ENCODE measurements around the gene PXDC1.
A peak's percentile ranks its signal among the peaks of the same experiment; 100 is the strongest.

PXDC1 gene

DNA sequence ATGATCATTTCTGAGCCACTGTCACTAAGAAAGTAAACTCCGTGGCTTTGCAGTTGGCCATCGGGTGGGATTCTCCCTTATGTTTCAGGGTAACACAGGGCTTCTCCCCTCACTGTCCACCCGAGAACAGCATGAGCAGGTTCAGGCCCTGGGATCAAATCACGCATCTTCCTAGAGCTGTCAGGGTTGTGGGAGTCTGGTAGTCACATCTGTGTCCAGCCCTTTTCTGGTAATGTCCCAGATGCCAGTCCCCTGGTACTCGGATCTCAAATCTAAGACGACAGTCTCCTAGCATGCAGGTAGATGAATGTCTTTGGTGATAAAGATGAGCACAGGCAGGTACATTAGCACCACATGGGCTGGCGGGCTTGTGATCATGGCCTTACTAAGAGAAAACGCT, 4.8 kb downstream of the PXDC1 start:
- DNase-seq = no peak

DNA sequence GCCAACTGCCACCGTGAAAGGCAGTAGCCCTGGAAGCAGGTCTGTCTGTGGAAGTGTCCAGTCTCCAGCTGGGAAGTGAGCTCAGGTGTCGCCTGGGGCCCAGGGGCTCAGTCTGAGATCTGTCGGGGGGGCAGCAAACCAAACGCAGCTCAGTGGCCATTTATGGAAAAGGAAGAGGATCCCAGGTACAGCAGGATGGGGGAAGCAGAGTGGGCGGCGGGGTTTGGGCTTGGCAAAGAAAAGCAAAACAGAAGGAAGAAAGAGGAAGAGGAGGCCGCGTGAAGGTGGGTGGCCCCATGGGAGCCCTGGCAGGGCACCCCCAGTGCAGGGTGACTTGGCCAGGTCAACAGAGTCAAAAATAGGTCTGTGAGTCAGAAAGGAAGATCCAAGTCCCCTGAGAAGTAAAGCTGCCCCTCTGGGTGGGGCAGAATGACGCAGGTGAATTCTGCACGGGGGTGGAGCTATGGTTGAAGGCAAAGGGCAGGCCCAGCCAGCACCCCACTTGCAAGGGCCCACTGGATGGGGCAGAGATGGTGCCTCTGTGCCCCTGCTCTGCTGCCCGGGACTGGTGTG, 5.3 kb downstream of the PXDC1 start:
- no peak for DNase-seq

DNA sequence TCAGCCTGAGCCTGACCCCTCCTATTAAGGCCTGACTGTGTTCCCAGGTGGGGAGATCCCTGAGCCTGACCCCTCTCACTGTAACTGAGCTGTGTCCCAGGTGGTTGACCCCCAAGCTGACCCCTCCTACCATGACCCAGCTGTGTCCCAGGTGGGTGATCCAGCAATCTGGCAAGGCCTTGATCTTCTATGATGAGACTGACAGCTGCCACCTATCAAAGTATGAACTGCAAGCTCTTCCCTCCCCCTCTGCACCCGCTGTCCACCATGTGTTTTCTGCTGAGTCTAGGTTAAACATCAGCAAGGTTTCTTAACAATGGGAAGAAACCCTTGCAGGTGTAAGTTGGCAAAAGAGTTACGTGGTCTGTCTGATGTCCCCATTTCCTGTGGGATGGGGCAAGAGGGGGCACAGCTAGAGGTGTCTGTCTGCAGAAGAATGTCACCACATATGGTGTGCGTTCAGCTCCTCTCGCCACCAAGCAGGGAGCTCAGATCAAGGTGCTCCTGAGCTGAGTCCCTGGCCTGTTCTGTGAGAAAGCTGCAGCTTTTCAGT, 5.9 kb downstream of the PXDC1 start:
- DNase-seq = no peak

DNA sequence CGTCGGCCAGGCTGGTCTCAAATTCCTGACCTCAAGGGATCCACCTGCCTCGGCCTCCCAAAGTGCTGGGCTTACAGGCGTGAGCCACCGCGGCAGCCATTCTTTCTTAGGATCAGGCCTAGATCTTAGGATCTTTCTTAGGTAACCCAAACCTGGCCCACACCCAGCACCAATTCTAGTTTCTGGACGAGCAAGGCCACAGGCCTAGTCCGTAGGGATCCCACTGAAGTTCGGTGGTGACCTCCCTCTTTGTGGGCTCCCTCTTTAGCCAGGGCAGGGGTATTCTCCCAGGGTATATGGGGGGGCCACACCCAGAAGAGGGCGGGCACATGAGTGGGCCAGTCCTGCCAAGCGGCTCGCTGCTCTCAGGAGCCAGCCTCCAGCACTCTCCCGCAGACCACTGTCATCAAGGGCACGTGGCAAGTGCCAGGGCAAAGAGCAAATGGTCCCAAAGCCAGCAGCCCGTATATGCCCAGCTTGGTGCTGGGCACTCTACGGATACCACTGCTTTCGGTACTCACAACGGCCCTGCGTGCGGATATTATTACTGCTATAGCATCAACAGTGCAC, 6.5 kb downstream of the PXDC1 start:
- no peak for DNase-seq

DNA sequence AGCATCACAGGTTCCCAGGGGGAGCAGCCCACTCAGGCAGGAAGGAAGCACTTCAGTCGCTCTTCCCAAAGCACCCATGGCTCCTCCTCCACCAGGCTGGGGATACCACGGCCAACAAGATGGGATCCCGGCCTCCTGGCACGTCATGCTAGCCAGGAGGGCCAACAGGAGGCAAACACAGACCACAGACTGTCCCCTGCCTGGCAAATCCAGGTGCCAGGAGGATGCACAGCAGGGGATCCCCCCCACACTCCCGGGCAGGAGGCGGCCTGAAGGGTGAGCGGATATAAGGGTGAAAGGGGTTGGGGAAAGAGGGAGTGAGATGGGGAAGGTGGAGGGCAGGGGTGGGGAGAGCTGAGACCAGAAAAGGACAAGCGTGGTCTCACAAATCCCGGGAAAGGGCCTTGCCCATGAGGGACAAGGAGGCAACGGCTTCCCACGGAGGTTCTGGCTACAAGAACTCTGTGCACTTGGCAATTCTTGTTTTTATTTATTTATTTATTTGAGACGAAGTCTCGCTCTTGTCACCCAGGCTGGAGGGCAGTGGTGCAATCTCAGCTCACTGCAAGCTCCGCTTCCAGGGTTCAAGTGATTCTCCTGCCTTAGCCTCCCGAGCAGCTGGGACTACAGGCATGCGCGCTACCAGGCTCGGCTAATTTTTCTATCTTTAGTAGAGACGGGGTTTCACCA, 7.2 kb downstream of the PXDC1 start:
- DNase-seq = no peak

DNA sequence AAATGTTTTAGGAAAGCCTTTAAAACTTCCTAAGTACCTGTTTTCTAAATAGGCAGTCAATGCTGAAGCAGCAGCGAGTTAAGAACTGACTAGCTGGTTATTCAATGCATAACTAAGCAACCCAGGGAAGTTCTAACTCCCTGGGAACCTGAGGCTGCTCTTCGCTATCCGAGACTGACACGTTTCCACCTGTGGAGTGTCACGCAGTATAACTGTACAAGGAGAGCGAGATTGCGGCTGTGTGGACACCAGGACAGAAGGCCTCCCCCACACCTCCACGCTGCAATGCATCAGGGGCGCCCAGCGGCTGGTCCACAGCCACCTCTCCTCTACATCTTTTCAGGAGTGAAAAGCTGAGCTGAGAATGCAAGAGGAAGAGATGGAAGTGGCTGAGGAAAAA, 8.0 kb downstream of the PXDC1 start:
- no peak for DNase-seq

DNA sequence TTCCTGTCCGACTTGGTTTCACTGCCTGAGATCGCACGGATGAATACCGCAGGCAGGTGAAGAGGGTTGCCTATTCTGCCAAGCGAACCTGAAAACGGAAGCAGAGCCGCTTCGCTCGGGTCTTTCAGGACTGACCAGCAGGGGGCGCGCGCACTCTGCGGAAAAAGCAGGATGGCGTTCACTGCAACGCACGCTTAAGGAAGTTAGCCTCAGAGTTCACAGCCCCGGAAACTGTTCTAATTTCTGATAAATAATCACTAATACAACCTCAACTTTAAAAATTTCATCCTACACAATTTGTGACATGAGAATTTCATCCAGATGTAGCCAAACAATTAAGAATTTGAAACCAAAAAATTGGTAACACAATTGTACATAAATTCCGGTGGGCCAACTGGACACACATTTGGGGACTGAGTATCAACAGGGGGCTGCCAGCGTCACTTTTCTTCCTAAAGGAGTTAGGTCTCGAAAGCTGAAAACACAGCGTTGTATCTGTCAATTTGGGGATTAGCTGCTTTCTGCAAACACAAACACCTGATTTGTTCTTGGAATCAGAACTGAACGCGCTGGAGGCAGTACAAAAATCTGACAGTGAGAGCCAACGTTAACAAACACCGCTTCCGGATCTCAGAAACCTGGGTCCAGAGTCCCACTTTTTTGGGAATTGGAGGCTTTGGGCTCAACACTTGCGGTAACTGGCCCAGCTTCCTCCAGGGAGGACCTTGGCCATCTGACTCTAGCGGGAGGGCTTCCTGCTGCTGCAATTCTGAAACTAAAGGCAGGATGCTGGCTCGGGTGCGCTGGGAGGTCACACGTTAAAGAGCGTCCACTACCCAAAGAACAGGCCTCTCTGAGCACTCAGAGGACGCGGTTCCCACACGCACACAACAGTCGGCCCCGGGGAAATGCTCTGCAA, 8.8 kb downstream of the PXDC1 start:
- DNase-seq = peak; percentile 90

DNA sequence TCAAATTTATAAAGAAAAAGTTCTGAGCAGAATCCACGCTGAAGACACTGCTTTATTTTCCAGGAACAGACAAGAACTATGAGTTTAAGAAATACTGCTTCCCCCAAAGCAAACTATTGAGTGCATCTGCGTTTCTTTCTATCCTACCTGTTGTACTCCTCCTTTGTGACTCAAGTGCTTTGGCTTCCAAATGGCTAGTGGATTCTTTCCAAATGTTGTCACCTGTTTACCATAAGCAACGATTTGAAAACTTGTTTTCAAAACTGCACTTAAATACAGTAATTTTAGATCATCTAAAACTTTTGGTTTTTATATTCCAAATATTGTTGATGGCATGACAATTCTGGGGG, 9.5 kb downstream of the PXDC1 start:
- DNase-seq = no peak

DNA sequence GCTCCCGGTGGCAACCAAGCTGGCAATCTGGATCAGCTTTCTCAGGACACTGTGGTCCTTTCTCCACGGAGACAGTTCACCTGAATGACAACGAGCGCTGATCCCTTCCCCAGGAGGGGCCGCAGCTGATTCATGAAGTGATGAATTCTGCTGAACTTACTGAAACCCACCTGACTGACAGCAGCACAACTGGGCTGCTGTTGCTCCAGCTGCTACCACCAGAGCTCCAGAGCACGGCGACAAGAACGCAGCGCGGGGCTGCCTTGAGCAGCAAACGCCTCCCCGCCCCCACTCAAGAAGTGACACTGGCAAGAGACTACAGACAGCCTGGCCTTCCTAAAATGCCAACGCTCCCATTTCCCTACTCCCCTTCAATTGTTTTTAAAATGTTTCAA, 10.0 kb downstream of the PXDC1 start:
- DNase-seq = no peak

DNA sequence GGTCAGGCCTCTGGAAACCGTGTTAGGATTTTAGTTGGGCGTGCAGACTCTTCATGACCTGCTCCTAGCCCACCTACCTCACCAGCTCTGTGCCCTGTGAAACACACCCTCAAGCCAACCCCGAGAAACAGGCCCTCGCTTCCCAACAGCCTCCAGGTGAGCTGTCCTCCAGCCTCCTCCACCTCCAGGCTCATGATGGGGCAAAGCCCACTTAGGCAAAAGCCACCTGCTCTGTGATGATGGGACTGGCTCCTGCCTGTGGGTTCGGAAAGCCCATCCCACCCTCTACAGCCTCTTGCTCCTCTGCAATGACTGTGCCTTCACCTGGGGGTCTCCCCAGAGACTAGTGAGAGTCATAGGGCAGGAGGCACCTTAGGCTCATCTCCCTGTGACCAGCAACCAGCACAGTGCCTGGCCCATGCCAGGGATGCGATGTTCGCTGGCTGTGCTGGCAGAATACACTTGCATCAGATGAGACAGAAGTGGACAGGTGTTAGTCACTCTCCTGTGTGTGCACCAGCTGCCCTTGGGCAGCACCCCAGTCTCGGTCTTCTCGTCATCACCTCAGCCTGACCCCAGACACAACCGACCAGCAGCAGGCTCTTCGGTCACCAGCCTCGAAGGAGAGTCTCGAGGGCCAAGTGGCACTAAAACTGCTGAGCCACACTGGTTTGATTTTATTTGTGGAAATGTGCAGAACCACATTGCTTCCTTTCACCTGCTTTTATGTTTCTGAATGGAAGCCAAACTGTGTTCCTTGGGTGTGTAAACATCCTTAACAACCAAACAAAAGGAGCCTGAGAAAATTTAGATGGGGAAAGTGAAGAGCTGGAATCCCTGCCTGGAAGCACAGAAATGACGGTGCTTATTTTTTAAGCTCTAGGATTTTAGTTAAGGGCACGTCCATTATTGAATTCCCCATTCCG, 10.7 kb downstream of the PXDC1 start:
- DNase-seq = peak; percentile 47

DNA sequence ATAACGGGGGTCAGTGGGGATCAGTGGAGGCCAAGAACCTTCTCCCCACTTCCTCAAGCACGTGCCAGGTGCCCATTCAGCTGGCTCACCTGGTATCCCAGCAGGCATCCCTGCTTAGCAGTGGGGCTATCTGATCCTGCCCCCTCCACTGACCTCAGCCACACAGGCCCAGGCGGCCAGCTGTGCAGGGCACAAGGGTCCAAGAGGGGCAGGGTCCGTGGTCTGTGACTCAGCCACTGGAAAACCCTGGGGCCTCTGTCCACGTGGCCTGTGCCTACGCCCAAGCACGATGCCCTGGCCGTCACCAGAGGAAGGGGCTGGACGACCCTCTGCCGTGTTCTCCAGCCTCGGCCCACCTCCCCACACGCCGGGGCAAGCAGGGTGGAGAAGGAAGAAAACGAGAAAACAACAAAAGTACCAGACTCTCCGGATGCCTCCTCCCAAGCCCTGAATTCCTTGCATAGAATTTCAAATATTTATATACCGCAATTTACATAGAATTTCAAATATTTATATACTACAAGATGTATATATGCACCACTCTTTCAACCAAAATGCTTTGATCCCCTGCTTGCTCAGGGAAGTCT, 12.1 kb downstream of the PXDC1 start:
- DNase-seq = no peak

DNA sequence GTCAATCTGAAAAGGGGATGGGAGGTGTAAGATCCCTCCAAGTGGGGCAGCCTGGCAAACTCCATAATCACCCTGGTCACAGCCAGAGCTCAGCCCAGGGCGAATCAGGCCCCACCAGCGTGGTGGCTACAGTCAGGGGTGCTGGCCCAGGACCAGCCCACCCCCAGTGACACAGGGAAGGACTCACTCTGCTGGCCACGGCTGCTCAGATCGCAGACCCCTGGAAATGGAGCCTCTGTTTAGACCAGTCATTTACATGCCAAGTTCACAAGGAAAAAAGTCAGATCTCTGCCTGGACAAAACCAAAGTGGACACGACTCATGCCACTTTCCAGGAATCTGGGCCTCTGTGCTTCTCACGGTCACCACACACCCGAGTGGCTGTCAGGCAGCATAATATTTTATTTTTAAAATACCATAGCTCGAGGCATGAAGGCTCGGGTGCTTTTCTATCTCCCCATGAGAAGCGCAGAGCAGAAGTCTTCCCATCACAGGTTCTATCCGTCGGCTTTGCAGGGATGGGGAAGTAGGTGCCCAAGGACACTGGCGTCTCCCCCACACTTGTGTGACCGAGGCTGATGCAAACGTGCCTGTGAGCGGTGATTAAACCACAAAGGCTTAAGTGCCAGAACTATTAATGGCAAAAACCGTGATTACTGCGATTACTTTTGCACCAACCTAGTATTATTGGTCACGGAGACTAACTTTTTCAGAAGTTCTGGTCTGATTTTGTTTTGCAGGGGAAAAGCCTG, 13.0 kb downstream of the PXDC1 start:
- no peak for DNase-seq

DNA sequence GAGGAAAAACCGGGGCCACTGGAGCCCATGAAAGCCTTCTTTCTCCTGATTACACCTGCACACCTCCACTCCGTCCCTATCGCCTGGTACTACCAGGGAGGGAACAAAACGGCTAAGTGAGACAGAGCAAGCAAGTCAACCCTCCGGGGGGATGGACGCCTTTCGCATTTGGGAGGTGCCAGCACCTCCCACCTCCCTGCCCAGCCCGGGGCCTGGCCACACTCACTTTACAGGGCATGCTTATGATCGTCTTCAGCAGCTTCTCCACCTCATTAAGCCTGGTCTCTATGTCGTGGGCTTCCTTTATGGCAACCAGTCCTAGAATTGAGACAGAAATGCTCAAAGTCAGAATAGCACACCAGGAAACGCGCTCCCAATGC, 13.7 kb downstream of the PXDC1 start:
- no peak for DNase-seq

DNA sequence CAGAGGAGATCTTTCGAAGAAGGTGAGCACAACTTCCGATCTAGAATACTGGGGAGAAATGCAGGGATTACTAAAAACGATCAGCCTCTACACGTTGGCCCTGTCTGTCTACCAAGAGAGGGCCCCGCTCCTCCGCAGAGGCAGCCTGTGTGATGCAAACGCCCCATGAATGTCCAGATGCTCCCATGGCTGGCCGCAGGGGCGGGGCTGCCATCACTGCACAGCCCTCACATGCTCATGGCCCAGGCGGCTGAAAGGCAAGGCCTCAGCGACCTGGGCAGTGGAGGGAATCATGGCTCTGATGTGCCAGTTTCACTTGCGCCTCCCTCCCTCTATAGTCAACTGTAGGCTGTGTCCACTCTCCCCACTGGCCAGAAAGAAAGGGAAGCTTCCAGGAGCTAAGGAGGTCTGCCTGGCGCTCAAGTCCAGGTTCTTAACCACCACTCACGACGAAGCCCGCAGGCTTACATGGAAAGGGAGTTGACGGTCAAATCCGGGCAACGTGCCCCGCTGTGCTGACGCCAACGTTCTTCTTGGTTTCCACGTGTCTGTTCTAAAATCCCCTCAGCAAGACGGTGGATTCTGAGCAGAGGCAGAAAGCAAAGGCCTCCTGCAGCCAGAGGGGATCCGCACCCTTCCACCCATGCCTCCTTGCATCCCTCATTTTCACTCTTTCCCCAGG, 14.2 kb downstream of the PXDC1 start:
- no peak for DNase-seq

DNA sequence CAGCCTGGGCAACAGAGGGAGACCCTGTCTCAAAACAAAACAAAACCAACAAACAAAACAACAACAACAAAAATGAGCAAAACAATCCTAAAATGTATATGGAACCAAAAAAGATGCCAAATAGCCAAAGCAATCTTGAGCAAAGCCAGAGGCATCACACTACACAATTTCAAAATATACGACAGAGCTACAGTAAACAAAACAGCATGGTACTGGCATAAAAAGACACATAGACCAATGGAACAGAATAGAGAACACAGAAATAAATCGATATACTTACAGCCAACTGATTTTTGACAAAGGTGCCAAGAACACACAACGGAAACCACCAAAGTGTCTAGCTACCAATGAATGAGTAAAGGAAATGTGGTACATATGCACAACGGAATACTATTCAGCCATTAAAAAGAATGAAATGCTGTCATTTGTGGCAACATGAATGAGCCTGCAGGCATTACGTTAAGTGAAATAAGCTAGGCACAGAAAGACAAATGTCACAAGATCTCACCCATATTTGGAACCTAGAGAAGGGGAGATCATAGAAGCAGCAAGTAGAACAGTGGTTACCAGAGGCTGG, 16.4 kb downstream of the PXDC1 start:
- DNase-seq = no peak

DNA sequence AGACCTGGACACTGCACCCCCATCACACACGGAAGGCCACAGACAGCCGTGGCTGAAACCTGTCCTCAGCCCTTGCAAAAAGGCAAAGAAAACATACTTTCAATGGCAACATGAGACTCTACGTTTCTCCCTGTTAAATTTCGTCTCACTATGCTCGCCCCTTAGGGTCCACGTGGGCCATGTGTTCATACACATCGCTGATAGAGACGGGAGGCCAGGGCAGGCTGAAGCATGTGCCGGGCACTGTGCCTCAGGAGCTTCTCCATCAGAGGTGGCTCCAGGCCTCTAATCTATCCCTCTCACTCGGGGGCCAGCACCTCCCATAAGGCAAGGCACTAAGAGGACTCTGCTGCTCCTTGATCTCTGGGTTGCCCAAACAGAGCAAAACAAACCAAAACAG, 17.5 kb downstream of the PXDC1 start:
- no peak for DNase-seq

DNA sequence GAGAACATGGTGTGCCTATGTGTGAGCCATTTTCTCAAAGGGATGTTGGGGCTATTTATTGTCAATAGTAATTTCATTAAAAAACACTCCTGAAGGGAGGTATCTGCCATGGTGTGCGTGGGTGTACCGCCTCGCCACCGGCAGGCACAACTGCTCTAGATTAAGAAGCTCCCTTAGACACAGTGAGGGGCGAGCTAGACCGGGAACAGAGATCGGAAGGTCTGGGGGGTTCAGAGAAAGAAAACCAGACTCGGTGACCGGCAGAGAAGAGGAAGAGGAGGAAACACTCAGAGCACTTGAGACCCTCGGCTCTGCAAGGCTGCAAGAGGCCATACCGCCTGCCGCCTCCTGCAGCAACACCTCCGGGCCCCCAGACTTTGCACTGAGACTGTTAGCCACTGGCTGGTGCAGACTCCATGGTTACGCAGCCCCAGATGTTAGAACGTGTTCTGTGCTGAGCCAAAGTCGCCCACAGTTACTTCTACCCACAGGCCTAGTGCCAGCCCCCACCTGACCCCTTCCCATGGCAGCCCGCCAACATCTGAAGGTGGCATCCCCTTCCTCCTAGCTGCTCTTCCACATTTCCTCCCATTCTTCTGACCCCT, 18.1 kb downstream of the PXDC1 start:
- no peak for DNase-seq

DNA sequence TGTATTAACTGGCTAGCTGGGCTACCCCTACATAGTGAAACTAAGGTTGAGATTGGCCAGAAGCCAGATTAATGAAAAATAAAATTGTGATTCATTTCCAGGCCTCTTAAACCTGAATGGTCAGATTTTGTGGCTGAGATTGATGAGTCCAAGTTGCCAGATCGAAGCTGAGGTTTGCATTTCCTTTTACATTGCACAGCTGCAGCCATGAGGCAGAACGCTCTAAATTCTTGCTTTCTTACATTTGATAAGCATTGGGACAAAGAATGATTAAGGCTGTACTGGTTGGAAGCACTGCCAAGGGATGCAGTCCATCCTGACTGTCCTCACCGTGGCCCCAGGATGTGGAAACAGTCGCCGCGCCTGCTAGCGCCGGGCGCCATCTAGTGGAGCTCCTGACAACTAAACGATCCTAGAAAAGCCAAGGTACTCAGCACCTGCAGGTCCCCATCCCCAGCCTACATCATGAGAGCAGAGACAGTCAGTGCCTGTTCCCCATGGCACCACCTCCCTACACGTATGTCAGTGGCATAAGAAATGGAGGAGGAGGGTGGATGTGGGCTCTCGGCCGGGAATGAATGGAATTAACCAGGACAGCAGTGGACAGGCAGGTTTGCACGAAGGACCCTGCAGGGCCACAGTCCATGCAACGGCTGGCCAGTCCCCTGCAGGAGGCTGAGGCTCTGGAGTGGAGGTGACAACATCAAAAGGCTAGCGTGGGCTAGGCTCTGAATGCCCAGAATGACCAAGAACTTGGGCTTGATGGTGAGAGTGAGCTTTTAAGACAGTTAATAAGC, 19.0 kb downstream of the PXDC1 start:
- DNase-seq = peak; percentile 88

DNA sequence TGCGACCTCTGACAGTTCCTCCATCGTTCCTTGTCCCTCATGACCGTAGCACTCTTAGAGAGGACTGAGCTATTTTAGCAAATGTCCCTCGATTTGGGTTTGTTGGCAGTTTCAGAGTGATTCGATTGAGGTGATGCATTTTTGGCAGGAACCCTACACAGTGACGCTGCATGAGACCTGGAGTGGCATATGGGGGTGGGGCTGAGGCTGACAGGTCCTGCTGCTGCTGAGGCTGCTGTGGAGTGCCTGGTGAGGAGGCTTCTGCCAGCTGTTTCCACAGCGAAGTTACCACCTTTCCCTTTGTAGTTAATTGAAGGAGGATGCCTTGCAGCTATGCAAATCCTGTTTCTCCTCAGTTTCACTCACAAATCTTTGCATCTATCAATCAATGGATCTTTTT, 19.8 kb downstream of the PXDC1 start:
- DNase-seq = no peak

Measured in islet precursor cell (in vitro differentiated cells).